Globus pallidus (tissue), 1 donor: ENCODE measurements around the gene OR51S1.
"Not testable (repeated sequence)": the region's sequence is repeated elsewhere in the genome, so short reads cannot be mapped to it uniquely, and the experiment has no call there.

Experiments
- DNase-seq: peaks from one replicate; pipeline ENCODE4 v3.0.0-alpha.2; 2015; ENCODE audit warnings: low spot score

The OR51S1 gene

DNA sequence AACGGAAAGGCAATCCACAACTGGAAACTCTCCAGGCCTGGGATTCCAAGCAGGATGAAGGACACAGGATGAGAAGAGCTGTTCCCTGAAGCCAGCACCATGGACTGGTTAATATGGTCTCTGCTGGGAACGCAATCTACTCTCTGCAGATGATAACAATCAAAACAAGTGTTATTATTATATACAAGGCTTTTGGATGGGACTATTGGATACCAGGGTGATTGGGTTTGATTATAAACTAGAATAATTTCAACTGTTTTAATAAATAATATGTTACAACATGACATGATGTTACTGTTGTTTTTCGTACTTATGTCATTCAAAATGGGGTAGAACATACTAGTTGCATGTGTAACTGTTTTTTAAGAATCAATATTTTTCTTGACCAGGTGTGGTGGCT lies 44.7 kb downstream of the OR51S1 start, which contains the start of gene OR52R1:
OR52R1 (minus strand) TSS at position 101 of the 400 bp plus-strand sequence; CDS start at position 101, 0 bp downstream.
- DNase-seq: no peak

- DNase-seq: not testable (repeated sequence)
Observed at GRCh38 chr11:4801316-4801715, 47.7 kb downstream of the OR51S1 start.

- no peak for DNase-seq
Observed at GRCh38 chr11:4798427-4799183, 50.4 kb downstream of the OR51S1 start.
